ENCODE measurements around the gene SVEP1. TPM values are rescaled to one million over a fixed set of nuclear protein-coding genes. Genes with fewer than 3 reads are reported as not detected.
A peak's percentile ranks its signal among the peaks of the same experiment; 100 is the strongest.

Gene SVEP1
- total RNA-seq (10 to 100 TPM; 19.7 to 44.9 (median 31.2) TPM), polyA plus RNA-seq (1 to 10 TPM in 2 of 3 donors, under 1 TPM in 1; 0.98 to 3.7 (median 2.9) TPM)
- long read RNA-seq, donor 1, partial matches to known transcripts = 30 of 31 reads
- long read RNA-seq, donor 1, other reads (novel, unspliced or antisense) = 0 of 31 reads
- long read RNA-seq, donor 2, full-length matches to known transcripts = 1 of 1 reads
- long read RNA-seq, donor 2, partial matches to known transcripts = 0 of 1 reads
- long read RNA-seq, donor 2, other reads (novel, unspliced or antisense) = 0 of 1 reads

DNA sequence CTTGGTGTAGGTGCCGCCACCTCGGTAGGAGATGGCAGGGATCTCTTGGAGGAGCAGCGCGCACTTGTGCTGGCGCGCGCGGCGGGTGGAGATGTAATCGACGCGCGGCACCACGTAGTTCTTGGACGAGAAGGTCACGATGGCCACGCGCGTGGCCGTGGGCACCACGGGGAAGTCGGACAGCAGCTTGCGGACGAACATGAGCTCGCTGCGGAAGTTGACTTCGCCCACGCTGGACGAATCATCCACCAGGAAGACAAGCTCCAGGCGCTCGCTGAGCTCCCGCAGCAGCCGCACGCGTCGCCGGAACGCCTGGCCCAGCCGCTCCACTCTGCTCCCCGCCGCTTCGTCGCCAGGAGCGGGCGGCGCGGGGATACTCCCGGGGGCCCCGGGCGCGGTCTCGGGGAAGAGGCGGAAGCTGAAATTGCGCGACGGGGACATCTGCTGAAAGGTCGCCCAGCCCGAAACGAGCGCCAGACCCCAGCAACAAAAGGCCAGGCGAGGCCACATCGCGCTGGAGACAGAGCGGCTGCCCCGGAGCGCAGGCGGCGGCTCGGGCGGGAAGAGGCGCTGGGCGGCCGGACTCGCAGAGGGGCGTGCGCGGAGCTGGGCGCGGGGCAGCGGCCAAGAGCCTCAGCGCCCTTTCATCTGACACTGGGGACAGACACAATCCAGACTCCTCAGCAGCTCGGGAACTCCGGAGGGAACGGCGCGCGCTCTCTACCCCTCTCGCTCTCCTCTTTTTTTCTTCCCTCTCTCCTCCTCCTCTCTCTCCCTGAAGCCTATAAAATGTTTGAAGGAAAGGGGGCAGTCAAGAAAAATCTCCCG lies at the start of gene SVEP1:
Gene SVEP1 (minus strand): TSS at position 708 of the 828 bp plus-strand sequence. CDS start 198 bp downstream, at position 510.
- H3K27ac ChIP-seq = peak within 1 kb of the TSS; percentile 48 to 83 (median 79)

DNA sequence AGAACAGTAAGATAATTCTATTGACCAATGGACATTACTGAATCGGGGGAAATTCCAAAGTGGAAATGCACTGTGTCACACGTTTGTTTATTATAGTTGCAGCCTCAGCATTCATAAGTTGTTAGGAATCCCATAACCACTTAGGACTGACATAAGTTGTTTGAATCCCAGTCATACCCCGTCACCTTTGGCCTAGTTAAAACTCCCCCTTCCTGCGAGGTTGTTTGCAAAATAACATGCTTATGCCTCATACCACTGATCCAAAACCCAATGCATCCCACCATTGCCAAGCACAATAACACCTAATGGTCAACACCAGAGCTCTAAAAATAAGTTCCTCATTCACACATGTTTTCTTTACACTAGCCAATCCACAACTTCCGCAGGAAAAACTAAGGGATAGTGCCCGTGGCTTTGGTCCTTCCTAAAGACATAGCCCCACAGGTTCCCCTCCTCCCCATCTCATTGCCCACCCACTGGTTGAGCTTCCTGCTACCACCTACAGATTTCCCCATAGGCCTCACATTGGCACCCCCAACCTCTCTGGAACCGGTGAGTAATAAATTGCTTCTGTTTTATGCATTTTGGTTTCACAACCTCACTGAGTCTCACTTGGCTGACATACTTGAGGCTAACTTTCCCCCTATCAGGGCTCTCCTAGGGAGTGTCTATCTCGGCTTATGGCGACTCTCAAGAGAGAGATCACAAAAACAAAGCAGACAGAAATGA lies 46.7 kb upstream of the SVEP1 start:
- H3K4me1 ChIP-seq = no peaks in the 10 kb centered on the region
- no peaks in the 10 kb centered on the region for H3K36me3 ChIP-seq
- H3K27me3 ChIP-seq (replicated peaks in 1 of 7) = no peaks in the 10 kb centered on the region
- 48 to 70% (median 58%) methylated on average over 9 of the region's 9 CpGs for WGBS, 5 donors
- DNase-seq = no peak
- H3K4me3 ChIP-seq = no peak overlapping the region
- TF ChIP-seq CTCF (IDR thresholded peaks at IDR 0.05 in 8 of 11, conservative IDR thresholded peaks at IDR 0.05 in 3 of 11) = no peak
- no peak for TF ChIP-seq POLR2A (IDR thresholded peaks at IDR 0.05)
- TF ChIP-seq POLR2AphosphoS5 (IDR thresholded peaks at IDR 0.05) = no peak
- H3K27ac ChIP-seq = no peak overlapping the region
- intact Hi-C loops (cut with DNase I; ENCODE audit: low total_unique reads) = no loop called here
- peaks cover 0 to 12% (median 0%) of the 10 kb centered on the region in 8 donors for H3K9me3 ChIP-seq

More for the DNA sequence above, at the start of gene SVEP1:
- WGBS, 5 donors = 1 to 4% (median 3%) methylated on average over 24 to 89 of the region's 89 CpGs
- Histone ChIP-seq H3K36me3 (no peaks in the 10 kb centered on the region), H3K4me1 (peaks cover 0 to 18% (median 5%) of the 10 kb centered on the region in 6 donors), H3K27me3 (replicated peaks in 1 of 7) (peaks cover 0 to 49% (median 34%) of the 10 kb centered on the region in 7 donors), H3K4me3 (peak within 1 kb of the TSS; percentile 25 to 65 (median 31)), H3K9me3 (no peaks in the 10 kb centered on the region)
- TF ChIP-seq CTCF (IDR thresholded peaks at IDR 0.05 in 8 of 11, conservative IDR thresholded peaks at IDR 0.05 in 3 of 11) = no peak
- peak in 2 of 3 donors; percentile 63 to 74 for TF ChIP-seq POLR2AphosphoS5 (IDR thresholded peaks at IDR 0.05)
- TF ChIP-seq POLR2A (IDR thresholded peaks at IDR 0.05) = no peak
- peak; percentile 77 for DNase-seq
- intact Hi-C loops (cut with DNase I; ENCODE audit: low total_unique reads) = no loop called here

GRCh38 chr9:110623462-110624025 lies 44.0 kb upstream of the SVEP1 start:
- H3K27me3 ChIP-seq (replicated peaks in 1 of 7) = peaks cover 0 to 2% (median 0%) of the 10 kb centered on the region in 7 donors
- WGBS, 5 donors = 27 to 43% (median 33%) methylated on average over 3 of the region's 3 CpGs
- H3K27ac ChIP-seq = no peak overlapping the region
- no peaks in the 10 kb centered on the region for H3K4me1 ChIP-seq
- H3K9me3 ChIP-seq = no peaks in the 10 kb centered on the region
- no peak for DNase-seq
- TF ChIP-seq POLR2A (IDR thresholded peaks at IDR 0.05) = no peak
- TF ChIP-seq CTCF (IDR thresholded peaks at IDR 0.05 in 8 of 11, conservative IDR thresholded peaks at IDR 0.05 in 3 of 11) = peak in 10 of 11 experiments; percentile 12 to 73 (median 59)
- no peak for TF ChIP-seq POLR2AphosphoS5 (IDR thresholded peaks at IDR 0.05)
- no peaks in the 10 kb centered on the region for H3K36me3 ChIP-seq
- intact Hi-C loops (cut with DNase I; ENCODE audit: low total_unique reads) = loop anchor here (5.0 kb wide), 1 partner anchor 441 kb away; no protein-coding TSS in a partner anchor
- no peak overlapping the region for H3K4me3 ChIP-seq
